Breast epithelium (tissue), 4 donors: Measurements from ENCODE around the gene PREP. TPM values are rescaled to one million over a fixed set of nuclear protein-coding genes. Genes with fewer than 3 reads are reported as not detected.

Source experiments
- DNase-seq, 2 donors: peaks; one replicate each; pipeline ENCODE4 v3.0.0-alpha.2; 2019; ENCODE audit warnings: low spot score in 2 of 2
- H3K27ac ChIP-seq, 2 donors: fragments of 200-600 bp; sonication (generic) in 1 of 2; one replicate each; pipeline ENCODE4 v1.5.1; 2016 to 2019; ENCODE audit warnings: mild to moderate bottlenecking in 1 of 2
- H3K27me3 ChIP-seq, 2 donors: fragments of 200-600 bp; sonication (generic) in 1 of 2; one replicate each; pipeline versions ENCODE4 v1.5.1 to v1.6.0; 2017 to 2019; ENCODE audit warnings: control low read depth in 1 of 2, mild to moderate bottlenecking in 1 of 2
- H3K36me3 ChIP-seq: fragments of 200-600 bp; one replicate; pipeline ENCODE4 v1.5.1; 2019
- H3K4me1 ChIP-seq, 2 donors: fragments of 200-600 bp; sonication (generic); one replicate each; pipeline ENCODE4 v1.5.1; 2016 to 2019; ENCODE audit warnings: control low read depth in 1 of 2
- H3K4me3 ChIP-seq, 3 donors: fragments of 200-600 bp; sonication (generic); 1 replicate in 2 of 3; 2 replicates in 1 of 3; pipeline ENCODE4 v1.5.1; 2016 to 2019; ENCODE audit warnings: mild to moderate bottlenecking in 3 of 3, moderate library complexity in 2 of 3
- H3K9me3 ChIP-seq, 2 donors: fragments of 200-600 bp; sonication (generic) in 1 of 2; one replicate each; pipeline ENCODE4 v1.5.1; 2016 to 2019; ENCODE audit warnings: control low read depth in 1 of 2
- POLR2A ChIP-seq: fragments of 450-650 bp; IDR thresholded peaks from one replicate; pipeline ENCODE4 v1.6.1; 2016; ENCODE audit warnings: antibody characterized with exemption, mild to moderate bottlenecking, moderate library complexity
- POLR2AphosphoS5 ChIP-seq, 3 donors: sonication (generic); formaldehyde crosslinking; IDR thresholded peaks; one replicate each; pipeline ENCODE4 v1.6.1; 2017; ENCODE audit warnings: antibody characterized with exemption in 3 of 3
- intact Hi-C: fragments of 100-400 bp; cut with DNase I; formaldehyde crosslinking; loops from one replicate; pipeline ENCODE4 v1.15.1; 2023; ENCODE audit warnings: low total_unique reads
- total RNA-seq, 3 donors: library from RNA; depleted of rRNA; stranded (reverse); fragments of >200 nt; gene quantifications; one replicate each; pipeline ENCODE4 v1.1.0, GENCODE V29; 2016
- TF ChIP-seq, protein P1 (sequence below), 3 donors: fragments of 450-650 bp; IDR thresholded peaks; one replicate each; pipeline ENCODE4 v1.5.1; 2016 to 2017; ENCODE audit warnings: antibody characterized with exemption in 3 of 3, mild to moderate bottlenecking in 3 of 3, moderate library complexity in 3 of 3

Gene PREP
- total RNA-seq, 3 donors from 2014 or later = 18.4 to 22.3 (median 19.6) TPM

DNA sequence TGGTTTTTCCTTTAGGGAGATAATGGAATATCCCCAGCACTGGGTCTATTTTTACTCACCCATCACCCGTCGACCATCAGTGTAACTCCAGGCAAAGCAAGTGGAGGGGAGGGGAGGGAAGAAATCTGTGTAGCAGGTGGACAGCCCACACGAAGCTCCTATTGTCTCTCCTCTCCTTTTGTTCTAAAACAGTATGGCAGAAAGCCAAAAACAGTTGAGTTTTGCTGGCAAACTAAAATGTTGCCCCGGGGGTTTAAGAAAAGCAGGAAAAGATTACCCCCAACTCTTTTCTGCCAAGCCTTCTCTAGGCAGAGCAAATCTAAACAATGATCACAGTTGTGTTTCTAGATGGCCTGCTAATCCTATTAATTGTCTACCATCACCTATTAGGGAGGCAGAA lies 89.7 kb downstream of the PREP start:
- no peaks in the 10 kb centered on the region for H3K36me3 ChIP-seq
- H3K9me3 ChIP-seq = no peaks in the 10 kb centered on the region
- intact Hi-C loops = no loop called here
- no peaks in the 10 kb centered on the region for H3K27me3 ChIP-seq
- TF ChIP-seq POLR2A = no peak
- TF ChIP-seq POLR2AphosphoS5 (IDR thresholded peaks at IDR 0.05) = no peak
- TF ChIP-seq, protein P1, sequence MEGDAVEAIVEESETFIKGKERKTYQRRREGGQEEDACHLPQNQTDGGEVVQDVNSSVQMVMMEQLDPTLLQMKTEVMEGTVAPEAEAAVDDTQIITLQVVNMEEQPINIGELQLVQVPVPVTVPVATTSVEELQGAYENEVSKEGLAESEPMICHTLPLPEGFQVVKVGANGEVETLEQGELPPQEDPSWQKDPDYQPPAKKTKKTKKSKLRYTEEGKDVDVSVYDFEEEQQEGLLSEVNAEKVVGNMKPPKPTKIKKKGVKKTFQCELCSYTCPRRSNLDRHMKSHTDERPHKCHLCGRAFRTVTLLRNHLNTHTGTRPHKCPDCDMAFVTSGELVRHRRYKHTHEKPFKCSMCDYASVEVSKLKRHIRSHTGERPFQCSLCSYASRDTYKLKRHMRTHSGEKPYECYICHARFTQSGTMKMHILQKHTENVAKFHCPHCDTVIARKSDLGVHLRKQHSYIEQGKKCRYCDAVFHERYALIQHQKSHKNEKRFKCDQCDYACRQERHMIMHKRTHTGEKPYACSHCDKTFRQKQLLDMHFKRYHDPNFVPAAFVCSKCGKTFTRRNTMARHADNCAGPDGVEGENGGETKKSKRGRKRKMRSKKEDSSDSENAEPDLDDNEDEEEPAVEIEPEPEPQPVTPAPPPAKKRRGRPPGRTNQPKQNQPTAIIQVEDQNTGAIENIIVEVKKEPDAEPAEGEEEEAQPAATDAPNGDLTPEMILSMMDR (IDR thresholded peaks at IDR 0.05) = no peak
- DNase-seq = no peak
- H3K4me3 ChIP-seq = no peak overlapping the region
- H3K27ac ChIP-seq = no peak overlapping the region
- H3K4me1 ChIP-seq = no peaks in the 10 kb centered on the region

DNA sequence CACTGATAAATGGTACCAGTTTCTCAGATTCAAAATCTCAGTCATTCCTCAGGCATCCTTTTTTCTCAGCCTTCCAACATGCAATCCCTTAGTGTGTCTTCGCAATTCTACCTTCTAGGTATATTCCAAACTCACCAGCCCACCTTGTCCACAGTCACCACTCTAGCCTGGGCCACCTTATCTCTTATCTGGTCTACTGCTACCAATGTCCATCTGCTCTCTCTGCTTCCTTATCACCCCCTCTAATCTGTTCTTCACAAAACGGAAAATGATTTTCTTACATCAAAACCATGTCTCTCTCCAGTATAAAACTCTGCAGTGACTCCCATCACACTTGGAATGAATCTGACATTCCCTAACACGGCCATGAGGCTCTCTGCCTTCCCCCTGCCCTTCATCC lies 91.9 kb downstream of the PREP start:
- Histone ChIP-seq H3K27me3 (no peaks in the 10 kb centered on the region), H3K4me3 (no peak overlapping the region), H3K9me3 (no peaks in the 10 kb centered on the region), H3K4me1 (no peaks in the 10 kb centered on the region), H3K36me3 (no peaks in the 10 kb centered on the region), H3K27ac (no peak overlapping the region)
- intact Hi-C loops = no loop called here
- no peak for TF ChIP-seq POLR2A
- TF ChIP-seq, protein P1 (IDR thresholded peaks at IDR 0.05) = no peak
- DNase-seq = no peak

DNA sequence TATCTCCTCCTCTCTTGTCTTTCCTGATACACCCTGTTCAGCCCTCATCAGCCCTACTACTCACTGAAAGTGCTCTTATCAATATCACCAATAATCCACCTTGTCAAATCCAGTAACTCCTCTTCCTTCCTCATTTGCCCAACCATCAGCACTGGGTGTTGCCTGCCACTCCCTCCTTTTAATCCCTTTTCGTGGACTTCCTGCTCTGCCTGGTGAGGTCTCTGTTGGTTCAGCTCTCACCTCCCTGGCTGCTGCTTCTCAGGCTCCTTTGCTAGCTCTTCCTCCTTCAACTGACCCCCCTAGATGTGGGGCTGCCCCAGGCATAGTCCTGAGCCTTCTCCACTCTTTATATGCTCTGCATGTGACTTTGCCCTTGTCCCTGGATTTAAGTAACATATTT lies 92.5 kb downstream of the PREP start:
- TF ChIP-seq POLR2AphosphoS5 (IDR thresholded peaks at IDR 0.05) (no peak), POLR2A (no peak)
- intact Hi-C loops = no loop called here
- H3K4me1 ChIP-seq = no peaks in the 10 kb centered on the region
- DNase-seq = no peak
- no peaks in the 10 kb centered on the region for H3K9me3 ChIP-seq
- H3K4me3 ChIP-seq = no peak overlapping the region
- no peaks in the 10 kb centered on the region for H3K36me3 ChIP-seq
- H3K27me3 ChIP-seq = no peaks in the 10 kb centered on the region
- no peak overlapping the region for H3K27ac ChIP-seq

DNA sequence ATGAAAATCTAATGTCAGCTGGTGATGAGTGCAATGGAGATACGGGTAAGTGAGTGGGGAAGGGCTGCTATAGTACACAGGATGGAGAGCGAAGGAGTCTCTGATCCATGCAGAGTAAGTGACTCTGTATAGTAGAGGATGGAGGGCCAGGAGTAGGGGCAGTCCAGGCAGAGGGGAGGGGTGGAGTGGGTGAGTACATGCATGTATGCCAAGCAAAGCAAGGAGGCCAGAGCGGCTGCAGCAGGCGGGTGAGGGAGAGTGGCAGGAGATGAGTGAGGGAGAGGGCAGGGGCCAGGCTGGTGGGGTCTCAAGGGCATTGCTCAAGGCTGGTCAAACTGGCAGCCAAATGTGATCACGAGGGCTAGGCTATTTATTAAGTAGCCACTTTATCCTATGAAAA lies 94.0 kb downstream of the PREP start:
- intact Hi-C loops = no loop called here
- H3K27me3 ChIP-seq = no peaks in the 10 kb centered on the region
- TF ChIP-seq POLR2A (no peak), POLR2AphosphoS5 (IDR thresholded peaks at IDR 0.05) (no peak)
- TF ChIP-seq, protein P1 (IDR thresholded peaks at IDR 0.05) = no peak
- no peaks in the 10 kb centered on the region for H3K36me3 ChIP-seq
- no peaks in the 10 kb centered on the region for H3K9me3 ChIP-seq
- H3K4me1 ChIP-seq = no peaks in the 10 kb centered on the region
- no peak for DNase-seq
- no peak overlapping the region for H3K4me3 ChIP-seq
- H3K27ac ChIP-seq = no peak overlapping the region

DNA sequence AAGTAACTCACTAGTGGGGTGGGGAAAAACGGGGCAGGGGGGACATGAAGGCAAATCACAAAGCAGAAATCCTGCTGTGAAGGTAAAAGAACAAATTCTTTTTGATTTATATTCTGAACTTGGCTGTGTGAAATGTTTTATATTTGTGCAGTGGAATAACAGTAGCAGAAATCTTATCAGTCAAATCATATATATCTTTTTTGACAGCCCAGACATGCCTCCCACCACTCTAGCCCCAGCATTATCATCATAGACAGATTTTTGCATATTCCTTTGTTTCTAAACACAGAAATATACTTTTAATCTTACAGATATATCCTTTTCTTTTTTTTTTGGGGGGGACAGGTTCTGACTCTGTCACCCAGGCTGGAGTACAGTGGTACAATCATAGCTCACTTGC lies 97.4 kb downstream of the PREP start:
- H3K4me3 ChIP-seq = no peak overlapping the region
- intact Hi-C loops = no loop called here
- TF ChIP-seq POLR2AphosphoS5 (IDR thresholded peaks at IDR 0.05) (no peak), POLR2A (no peak)
- TF ChIP-seq, protein P1 (IDR thresholded peaks at IDR 0.05) = no peak
- H3K4me1 ChIP-seq = no peaks in the 10 kb centered on the region
- DNase-seq = no peak
- no peaks in the 10 kb centered on the region for H3K9me3 ChIP-seq
- H3K27me3 ChIP-seq = no peaks in the 10 kb centered on the region
- H3K27ac ChIP-seq = no peak overlapping the region
- no peaks in the 10 kb centered on the region for H3K36me3 ChIP-seq

DNA sequence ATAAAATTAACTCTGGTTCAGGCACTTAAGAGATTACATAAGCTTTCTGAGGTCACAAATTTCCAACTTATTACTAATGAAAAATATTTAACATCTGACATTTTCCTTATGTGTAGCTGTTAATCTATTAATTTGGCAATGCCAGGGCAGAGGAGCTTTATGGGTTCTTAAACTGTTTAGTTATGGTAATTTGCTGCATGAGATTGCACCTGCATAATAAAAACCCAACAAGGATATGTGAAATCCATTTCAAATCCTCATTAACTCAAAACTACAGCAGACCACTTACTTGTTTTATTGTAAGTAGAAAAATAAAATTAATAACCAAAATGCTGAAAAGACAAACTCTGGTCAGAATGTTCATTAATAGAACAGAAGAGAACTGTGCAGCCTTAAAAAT lies 98.1 kb downstream of the PREP start:
- no peak overlapping the region for H3K27ac ChIP-seq
- intact Hi-C loops = no loop called here
- no peaks in the 10 kb centered on the region for H3K36me3 ChIP-seq
- no peak overlapping the region for H3K4me3 ChIP-seq
- no peaks in the 10 kb centered on the region for H3K4me1 ChIP-seq
- no peaks in the 10 kb centered on the region for H3K9me3 ChIP-seq
- H3K27me3 ChIP-seq = no peaks in the 10 kb centered on the region
- no peak for DNase-seq
- TF ChIP-seq POLR2A (no peak), POLR2AphosphoS5 (IDR thresholded peaks at IDR 0.05) (no peak)
- TF ChIP-seq, protein P1 (IDR thresholded peaks at IDR 0.05) = no peak
